ENCODE measurements around the gene GPER1.

The GPER1 gene

DNA sequence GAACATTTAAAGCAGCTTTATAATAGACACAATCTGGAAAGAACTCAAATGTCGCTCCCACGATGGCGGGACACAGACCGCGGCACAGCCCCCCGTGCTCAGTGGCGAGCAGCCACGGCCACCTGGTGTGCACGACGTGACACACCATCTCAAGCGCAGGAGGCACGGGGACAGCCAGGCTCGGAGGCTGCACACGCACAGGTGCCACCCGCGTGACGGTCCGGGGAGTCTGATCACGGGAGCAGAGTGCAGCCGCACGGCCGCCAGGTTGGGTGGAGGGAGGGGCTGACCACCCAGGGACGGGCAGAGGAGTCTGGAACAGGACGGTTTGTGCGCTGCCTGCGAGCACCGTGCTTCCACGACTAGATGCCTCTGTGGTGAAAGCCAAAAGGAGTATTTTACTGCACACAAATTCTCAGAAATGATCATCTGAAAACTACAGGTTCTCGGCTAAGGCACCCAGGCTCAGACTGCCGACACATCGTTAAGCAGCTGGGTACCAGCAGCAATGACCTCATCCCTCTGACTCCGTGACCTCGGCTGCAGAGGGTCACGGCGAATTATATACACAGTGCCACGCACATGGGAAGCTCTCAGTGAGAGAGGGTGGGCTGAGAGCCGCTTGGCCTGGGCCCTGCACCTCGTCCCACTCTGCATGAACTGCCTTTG lies 7.5 kb upstream of the GPER1 start:
- H3K4me3 ChIP-seq (ENCODE audit: low read length in 2 of 2), result no peak overlapping the region
- H3K4me1 ChIP-seq (ENCODE audit: control insufficient read depth in 2 of 2, insufficient read depth in 2 of 2, low read length in 2 of 2), result peaks cover 6 to 18% of the 10 kb centered on the region in 2 donors
- H3K36me3 ChIP-seq (ENCODE audit: control insufficient read depth in 2 of 2, insufficient read depth in 2 of 2, low read length in 2 of 2), result no peaks in the 10 kb centered on the region

DNA sequence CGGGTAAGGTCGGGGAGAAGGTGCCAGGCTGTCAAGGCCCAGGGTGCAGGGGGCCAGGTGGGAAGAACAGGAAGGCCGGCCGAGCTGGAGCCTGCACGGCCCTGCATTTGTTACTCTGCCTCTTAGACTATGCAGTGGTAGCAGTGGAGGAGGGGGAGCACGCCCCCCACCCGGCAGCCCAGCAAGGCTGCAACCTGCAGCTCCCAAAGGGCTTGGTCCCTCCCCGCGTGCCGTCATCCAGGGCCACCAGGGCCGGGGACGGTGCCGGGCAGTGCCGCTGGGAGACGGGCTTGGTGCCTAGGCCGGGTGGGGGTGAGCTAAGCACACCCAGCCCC lies 7.0 kb upstream of the GPER1 start:
- H3K27me3 ChIP-seq (ENCODE audit: control insufficient read depth in 2 of 2, insufficient read depth in 2 of 2, low read length in 2 of 2), result no peaks in the 10 kb centered on the region
- H3K9ac ChIP-seq (ENCODE audit: low read depth in 1 of 2, low read length in 2 of 2), result no peak overlapping the region
- H3K27ac ChIP-seq (ENCODE audit: low read depth in 2 of 2, low read length in 2 of 2), result no peak overlapping the region
- no peaks in the 10 kb centered on the region for H3K9me3 ChIP-seq (ENCODE audit: control insufficient read depth in 2 of 2, low read length in 2 of 2)
- H3K4me1 ChIP-seq (ENCODE audit: control insufficient read depth in 2 of 2, insufficient read depth in 2 of 2, low read length in 2 of 2), result peaks cover 6 to 18% of the 10 kb centered on the region in 2 donors
- H3K4me3 ChIP-seq (ENCODE audit: low read length in 2 of 2), result no peak overlapping the region
- H3K36me3 ChIP-seq (ENCODE audit: control insufficient read depth in 2 of 2, insufficient read depth in 2 of 2, low read length in 2 of 2), result no peaks in the 10 kb centered on the region

More for the DNA sequence above, 7.5 kb upstream of the GPER1 start:
- no peaks in the 10 kb centered on the region for H3K27me3 ChIP-seq (ENCODE audit: control insufficient read depth in 2 of 2, insufficient read depth in 2 of 2, low read length in 2 of 2)
- H3K27ac ChIP-seq (ENCODE audit: low read depth in 2 of 2, low read length in 2 of 2), result no peak overlapping the region
- no peaks in the 10 kb centered on the region for H3K9me3 ChIP-seq (ENCODE audit: control insufficient read depth in 2 of 2, low read length in 2 of 2)
- no peak overlapping the region for H3K9ac ChIP-seq (ENCODE audit: low read depth in 1 of 2, low read length in 2 of 2)

GRCh38 chr7:1081336-1081735 lies 6.6 kb upstream of the GPER1 start:
- H3K27ac ChIP-seq (ENCODE audit: low read depth in 2 of 2, low read length in 2 of 2), result no peak overlapping the region
- H3K4me1 ChIP-seq (ENCODE audit: control insufficient read depth in 2 of 2, insufficient read depth in 2 of 2, low read length in 2 of 2), result peaks cover 6 to 18% of the 10 kb centered on the region in 2 donors

GRCh38 chr7:1081931-1082401 lies 5.9 kb upstream of the GPER1 start:
- Histone ChIP-seq H3K4me3 (ENCODE audit: low read length in 2 of 2) (no peak overlapping the region), H3K9me3 (ENCODE audit: control insufficient read depth in 2 of 2, low read length in 2 of 2) (no peaks in the 10 kb centered on the region), H3K27me3 (ENCODE audit: control insufficient read depth in 2 of 2, insufficient read depth in 2 of 2, low read length in 2 of 2) (no peaks in the 10 kb centered on the region), H3K27ac (ENCODE audit: low read depth in 2 of 2, low read length in 2 of 2) (no peak overlapping the region), H3K4me1 (ENCODE audit: control insufficient read depth in 2 of 2, insufficient read depth in 2 of 2, low read length in 2 of 2) (peaks cover 9 to 23% of the 10 kb centered on the region in 2 donors), H3K9ac (ENCODE audit: low read depth in 1 of 2, low read length in 2 of 2) (no peak overlapping the region), H3K36me3 (ENCODE audit: control insufficient read depth in 2 of 2, insufficient read depth in 2 of 2, low read length in 2 of 2) (no peaks in the 10 kb centered on the region)

More at GRCh38 chr7:1081336-1081735, 6.6 kb upstream of the GPER1 start:
- Histone ChIP-seq H3K36me3 (ENCODE audit: control insufficient read depth in 2 of 2, insufficient read depth in 2 of 2, low read length in 2 of 2) (no peaks in the 10 kb centered on the region), H3K27me3 (ENCODE audit: control insufficient read depth in 2 of 2, insufficient read depth in 2 of 2, low read length in 2 of 2) (no peaks in the 10 kb centered on the region), H3K9ac (ENCODE audit: low read depth in 1 of 2, low read length in 2 of 2) (no peak overlapping the region), H3K4me3 (ENCODE audit: low read length in 2 of 2) (no peak overlapping the region), H3K9me3 (ENCODE audit: control insufficient read depth in 2 of 2, low read length in 2 of 2) (no peaks in the 10 kb centered on the region)

DNA sequence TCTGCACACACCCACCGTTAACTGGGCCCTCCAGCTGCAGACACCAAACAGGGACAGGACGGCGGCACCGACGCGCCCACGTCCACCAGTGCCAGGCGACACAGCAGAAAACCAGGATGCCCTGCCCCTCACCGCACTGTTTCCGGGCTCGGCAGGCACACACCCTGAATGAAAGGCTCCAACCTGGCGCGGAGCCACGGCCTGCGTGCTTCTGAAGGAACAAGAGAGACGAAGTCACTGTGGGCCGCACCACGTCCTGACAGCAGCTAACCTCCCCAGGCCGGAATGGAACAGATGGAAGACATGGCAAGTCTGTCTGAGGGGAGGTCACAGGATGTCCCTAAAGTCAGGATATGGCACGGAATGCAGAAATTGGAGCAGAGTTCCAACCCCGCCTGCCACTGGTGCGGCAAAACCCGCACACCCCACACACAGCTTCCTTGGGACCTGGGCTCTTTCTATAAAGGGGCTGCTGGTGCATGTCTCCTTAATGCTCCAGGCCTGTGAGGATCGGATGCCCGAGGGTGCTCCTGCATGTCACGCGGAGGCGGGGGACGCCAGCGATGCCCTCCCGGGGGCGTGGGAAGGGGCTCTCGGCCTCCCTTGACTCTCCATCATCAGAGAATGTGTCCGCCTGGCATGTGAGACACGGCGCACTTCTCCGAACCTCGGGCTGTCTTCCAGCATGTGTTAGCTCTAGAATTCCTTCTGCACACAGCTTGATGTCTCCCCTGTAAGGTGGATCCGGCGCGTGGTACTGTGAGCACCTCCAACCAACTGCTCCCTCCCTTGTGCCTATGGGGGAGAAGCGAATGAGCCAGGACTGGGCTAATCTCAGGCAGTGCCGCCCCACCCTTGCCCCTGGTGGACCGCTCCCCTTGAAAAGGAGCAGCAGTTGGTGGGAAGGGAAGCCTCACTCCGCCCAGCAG lies 3.9 kb upstream of the GPER1 start:
- Histone ChIP-seq H3K27ac (ENCODE audit: low read depth in 2 of 2, low read length in 2 of 2) (peak overlapping the region in 1 of 2 donors; percentile 13), H3K27me3 (ENCODE audit: control insufficient read depth in 2 of 2, insufficient read depth in 2 of 2, low read length in 2 of 2) (no peaks in the 10 kb centered on the region), H3K9me3 (ENCODE audit: control insufficient read depth in 2 of 2, low read length in 2 of 2) (no peaks in the 10 kb centered on the region), H3K4me1 (ENCODE audit: control insufficient read depth in 2 of 2, insufficient read depth in 2 of 2, low read length in 2 of 2) (peaks cover 24 to 28% of the 10 kb centered on the region in 2 donors), H3K9ac (ENCODE audit: low read depth in 1 of 2, low read length in 2 of 2) (no peak overlapping the region), H3K36me3 (ENCODE audit: control insufficient read depth in 2 of 2, insufficient read depth in 2 of 2, low read length in 2 of 2) (no peaks in the 10 kb centered on the region), H3K4me3 (ENCODE audit: low read length in 2 of 2) (no peak overlapping the region)

GRCh38 chr7:1085266-1085665 lies 2.6 kb upstream of the GPER1 start:
- no peaks in the 10 kb centered on the region for H3K36me3 ChIP-seq (ENCODE audit: control insufficient read depth in 2 of 2, insufficient read depth in 2 of 2, low read length in 2 of 2)
- no peak overlapping the region for H3K4me3 ChIP-seq (ENCODE audit: low read length in 2 of 2)
- H3K9me3 ChIP-seq (ENCODE audit: control insufficient read depth in 2 of 2, low read length in 2 of 2), result no peaks in the 10 kb centered on the region
- H3K9ac ChIP-seq (ENCODE audit: low read depth in 1 of 2, low read length in 2 of 2), result no peak overlapping the region
- no peaks in the 10 kb centered on the region for H3K27me3 ChIP-seq (ENCODE audit: control insufficient read depth in 2 of 2, insufficient read depth in 2 of 2, low read length in 2 of 2)
- peaks cover 24 to 26% of the 10 kb centered on the region in 2 donors for H3K4me1 ChIP-seq (ENCODE audit: control insufficient read depth in 2 of 2, insufficient read depth in 2 of 2, low read length in 2 of 2)
- H3K27ac ChIP-seq (ENCODE audit: low read depth in 2 of 2, low read length in 2 of 2), result no peak overlapping the region

GRCh38 chr7:1085910-1086421 lies 1.9 kb upstream of the GPER1 start:
- H3K27me3 ChIP-seq (ENCODE audit: control insufficient read depth in 2 of 2, insufficient read depth in 2 of 2, low read length in 2 of 2), result no peaks in the 10 kb centered on the region
- H3K36me3 ChIP-seq (ENCODE audit: control insufficient read depth in 2 of 2, insufficient read depth in 2 of 2, low read length in 2 of 2), result no peaks in the 10 kb centered on the region
- H3K27ac ChIP-seq (ENCODE audit: low read depth in 2 of 2, low read length in 2 of 2), result no peak overlapping the region
- no peak overlapping the region for H3K9ac ChIP-seq (ENCODE audit: low read depth in 1 of 2, low read length in 2 of 2)
- H3K4me1 ChIP-seq (ENCODE audit: control insufficient read depth in 2 of 2, insufficient read depth in 2 of 2, low read length in 2 of 2), result peaks cover 24 to 26% of the 10 kb centered on the region in 2 donors
- H3K4me3 ChIP-seq (ENCODE audit: low read length in 2 of 2), result no peak overlapping the region
- H3K9me3 ChIP-seq (ENCODE audit: control insufficient read depth in 2 of 2, low read length in 2 of 2), result no peaks in the 10 kb centered on the region

DNA sequence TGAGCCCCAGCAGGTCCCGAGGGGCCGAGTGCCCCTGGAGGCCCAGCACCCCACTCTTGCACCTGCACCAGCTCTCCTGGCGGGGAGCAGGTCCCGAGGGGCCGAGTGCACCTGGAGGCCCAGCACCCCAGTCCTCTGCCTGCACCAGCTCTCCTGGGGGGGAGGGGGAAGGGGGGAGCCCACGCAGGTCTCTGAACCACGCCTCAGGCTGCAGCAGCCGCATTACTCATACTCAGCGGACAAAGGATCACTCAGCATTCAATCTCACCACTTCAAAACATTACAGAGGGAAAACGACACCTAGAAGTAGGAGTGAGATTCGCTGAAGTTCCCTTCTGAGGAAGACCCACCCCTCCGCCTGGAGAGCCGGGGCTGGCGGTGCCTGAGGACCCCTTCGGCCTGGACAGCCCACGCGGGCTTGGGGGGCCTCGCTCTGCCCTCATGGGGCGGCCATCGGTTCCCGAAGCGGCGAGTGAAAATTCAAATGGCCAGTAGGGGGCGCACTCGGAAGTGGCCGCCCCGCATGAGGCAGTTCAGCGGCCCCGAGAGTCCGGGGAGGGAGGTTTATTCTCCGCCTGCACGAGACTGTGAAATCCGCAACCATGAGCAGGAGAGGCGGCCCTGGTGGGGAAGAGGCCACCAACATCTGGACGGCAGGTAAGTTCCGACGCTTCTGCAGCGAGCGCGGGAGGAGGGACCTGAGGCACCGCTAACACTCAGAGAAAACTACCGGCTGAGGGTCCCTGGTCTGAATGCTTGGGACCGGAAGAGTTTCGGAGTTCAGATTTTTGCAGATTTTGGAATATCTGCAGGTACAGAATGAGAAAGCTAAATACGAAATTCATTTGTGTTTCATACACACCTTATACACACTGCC lies 1.1 kb upstream of the GPER1 start:
- H3K9me3 ChIP-seq (ENCODE audit: control insufficient read depth in 2 of 2, low read length in 2 of 2), result no peaks in the 10 kb centered on the region
- no peaks in the 10 kb centered on the region for H3K27me3 ChIP-seq (ENCODE audit: control insufficient read depth in 2 of 2, insufficient read depth in 2 of 2, low read length in 2 of 2)
- peak overlapping the region; percentile 56 to 75 for H3K4me3 ChIP-seq (ENCODE audit: low read length in 2 of 2)
- peaks cover 24 to 26% of the 10 kb centered on the region in 2 donors for H3K4me1 ChIP-seq (ENCODE audit: control insufficient read depth in 2 of 2, insufficient read depth in 2 of 2, low read length in 2 of 2)
- peaks cover under 1 to 3% of the 10 kb centered on the region in 2 donors for H3K36me3 ChIP-seq (ENCODE audit: control insufficient read depth in 2 of 2, insufficient read depth in 2 of 2, low read length in 2 of 2)
- H3K27ac ChIP-seq (ENCODE audit: low read depth in 2 of 2, low read length in 2 of 2), result no peak overlapping the region
- peak overlapping the region in 1 of 2 donors; percentile 62 for H3K9ac ChIP-seq (ENCODE audit: low read depth in 1 of 2, low read length in 2 of 2)

GRCh38 chr7:1087465-1087814 lies 473 bp upstream of the GPER1 start:
- peak overlapping the region; percentile 56 to 75 for H3K4me3 ChIP-seq (ENCODE audit: low read length in 2 of 2)
- peaks cover 24 to 26% of the 10 kb centered on the region in 2 donors for H3K4me1 ChIP-seq (ENCODE audit: control insufficient read depth in 2 of 2, insufficient read depth in 2 of 2, low read length in 2 of 2)
- H3K9ac ChIP-seq (ENCODE audit: low read depth in 1 of 2, low read length in 2 of 2), result peak overlapping the region in 1 of 2 donors; percentile 62
- no peaks in the 10 kb centered on the region for H3K9me3 ChIP-seq (ENCODE audit: control insufficient read depth in 2 of 2, low read length in 2 of 2)
- no peaks in the 10 kb centered on the region for H3K27me3 ChIP-seq (ENCODE audit: control insufficient read depth in 2 of 2, insufficient read depth in 2 of 2, low read length in 2 of 2)
- peaks cover 5 to 9% of the 10 kb centered on the region in 2 donors for H3K36me3 ChIP-seq (ENCODE audit: control insufficient read depth in 2 of 2, insufficient read depth in 2 of 2, low read length in 2 of 2)
- H3K27ac ChIP-seq (ENCODE audit: low read depth in 2 of 2, low read length in 2 of 2), result no peak overlapping the region

Measured in mucosa of rectum (tissue), 2 donors.